WTC11 (cell line): ENCODE data around the gene ADAMTS2. TPM values are rescaled to one million over a fixed set of nuclear protein-coding genes. Genes with fewer than 3 reads are reported as not detected.

Source experiments
- ATAC-seq: fragments of 200-7000 bp; cut with Tn5 transposase; 2 replicates; pipeline ENCODE4 v1.10.0; 2021; ENCODE audit warnings: mild to moderate bottlenecking, moderate library complexity
- CTCF ChIA-PET: fragments of 300-600 bp; sonication (Branson Sonifier 250); formaldehyde crosslinking; loops from one replicate; lab custom pipeline; 2021; ENCODE audit warnings: antibody characterized with exemption; lab: Charles Lee
- POLR2A ChIA-PET: fragments of 350-600 bp; sonication (Branson Sonifier 250); formaldehyde crosslinking; loops from one replicate; lab custom pipeline; 2021; ENCODE audit warnings: antibody characterized with exemption; lab: Charles Lee
- DNase-seq: peaks from one replicate; pipeline ENCODE4 v3.0.0; 2021; ENCODE audit warnings: low spot score
- H3K27ac Mint-ChIP-seq: 2 replicates; pipeline ENCODE4 v1.8.0; 2021; ENCODE audit warnings: mixed read lengths
- H3K27me3 Mint-ChIP-seq: 2 replicates; pipeline ENCODE4 v1.8.0; 2021; ENCODE audit warnings: low read depth, mild to moderate bottlenecking, moderate library complexity, mixed read lengths
- H3K36me3 Mint-ChIP-seq: 2 replicates; pipeline ENCODE4 v1.8.0; 2021; ENCODE audit warnings: mixed read lengths
- H3K4me1 Mint-ChIP-seq: 2 replicates; pipeline ENCODE4 v1.8.0; 2022; ENCODE audit warnings: mixed read lengths
- H3K4me3 Mint-ChIP-seq: 2 replicates; pipeline ENCODE4 v1.8.0; 2021; ENCODE audit warnings: mild to moderate bottlenecking, moderate library complexity, mixed read lengths
- H3K9me3 Mint-ChIP-seq: 2 replicates; pipeline ENCODE4 v1.8.0; 2021; ENCODE audit warnings: mixed read lengths
- CREB1 ChIP-seq: sonication (generic); formaldehyde crosslinking; IDR thresholded peaks from 2 replicates; pipeline ENCODE4 v1.8.0; 2023; ENCODE audit warnings: mild to moderate bottlenecking, missing genetic modification reagents
- JAZF1 ChIP-seq: fragments of 250-450 bp; sonication (Bioruptor Pico); IDR thresholded peaks from 2 replicates; pipeline ENCODE4 v1.9.0; 2021; ENCODE audit warnings: moderate library complexity, mild to moderate bottlenecking, inconsistent platforms
- MYBL2 ChIP-seq: sonication (generic); formaldehyde crosslinking; IDR thresholded peaks from 2 replicates; pipeline ENCODE4 v1.8.1; 2023; ENCODE audit warnings: mild to moderate bottlenecking, moderate library complexity, missing genetic modification reagents
- NFATC4 ChIP-seq: fragments of 250-450 bp; sonication (Bioruptor Pico); IDR thresholded peaks from 2 replicates; pipeline ENCODE4 v1.9.0; 2021; ENCODE audit warnings: mild to moderate bottlenecking
- NR3C1 ChIP-seq: sonication (generic); formaldehyde crosslinking; conservative IDR thresholded peaks from 2 replicates; pipeline ENCODE4 v1.8.1; 2023; ENCODE audit warnings: low read depth, mild to moderate bottlenecking, missing genetic modification reagents
- RELA ChIP-seq: sonication (generic); formaldehyde crosslinking; IDR thresholded peaks from 2 replicates; pipeline ENCODE4 v1.8.1; 2022; ENCODE audit warnings: missing genetic modification reagents, mild to moderate bottlenecking, borderline replicate concordance
- SMAD3 ChIP-seq: sonication (generic); formaldehyde crosslinking; IDR thresholded peaks from 2 replicates; pipeline ENCODE4 v1.8.0; 2022; ENCODE audit warnings: missing genetic modification reagents, mild to moderate bottlenecking, borderline replicate concordance
- SOX15 ChIP-seq: fragments of 250-450 bp; sonication (Bioruptor Pico); IDR thresholded peaks from 2 replicates; pipeline ENCODE4 v1.9.0; 2021; ENCODE audit warnings: mild to moderate bottlenecking
- SP1 ChIP-seq: sonication (generic); formaldehyde crosslinking; conservative IDR thresholded peaks from 2 replicates; pipeline ENCODE4 v1.8.1; 2022; ENCODE audit warnings: missing genetic modification reagents
- ZBTB21 ChIP-seq: sonication (generic); formaldehyde crosslinking; IDR thresholded peaks from 2 replicates; pipeline ENCODE4 v1.8.1; 2023; ENCODE audit warnings: mild to moderate bottlenecking, missing genetic modification reagents, borderline replicate concordance
- ZNF121 ChIP-seq: sonication (generic); formaldehyde crosslinking; IDR thresholded peaks from 2 replicates; pipeline ENCODE4 v1.8.0; 2023; ENCODE audit warnings: missing genetic modification reagents
- ZNF263 ChIP-seq: sonication (generic); formaldehyde crosslinking; IDR thresholded peaks from 2 replicates; pipeline ENCODE4 v1.8.1; 2022; ENCODE audit warnings: low read depth, mild to moderate bottlenecking, moderate library complexity, missing genetic modification reagents
- ZNF396 ChIP-seq: fragments of 250-450 bp; sonication (Bioruptor Pico); IDR thresholded peaks from 2 replicates; pipeline ENCODE4 v1.8.0; 2021; ENCODE audit warnings: mild to moderate bottlenecking, moderate library complexity, borderline replicate concordance
- ZNF423 ChIP-seq: fragments of 250-450 bp; sonication (Bioruptor Pico); IDR thresholded peaks from 2 replicates; pipeline ENCODE4 v2.1.2; 2022; ENCODE audit warnings: mild to moderate bottlenecking, moderate library complexity
- total RNA-seq: library from RNA; stranded (reverse); gene quantifications from 3 replicates; pipeline ENCODE4 v1.2.3, GENCODE V29; 2021
- TF ChIP-seq, protein P1 (sequence below): fragments of 250-450 bp; sonication (Bioruptor Pico); IDR thresholded peaks from 2 replicates; pipeline ENCODE4 v1.9.0; 2021; ENCODE audit warnings: moderate library complexity, mild to moderate bottlenecking, inconsistent platforms, borderline replicate concordance
- TF ChIP-seq, protein P2 (sequence below): sonication (generic); formaldehyde crosslinking; IDR thresholded peaks from 2 replicates; pipeline ENCODE4 v1.8.0; 2022; ENCODE audit warnings: mild to moderate bottlenecking, missing genetic modification reagents
- TF ChIP-seq, protein P3 (sequence below): fragments of 250-450 bp; sonication (Bioruptor Pico); IDR thresholded peaks from 2 replicates; pipeline ENCODE4 v1.8.0; 2021; ENCODE audit warnings: mild to moderate bottlenecking
- TF ChIP-seq, protein P4 (sequence below): fragments of 250-450 bp; sonication (Bioruptor Pico); IDR thresholded peaks from 2 replicates; pipeline ENCODE4 v2.1.2; 2022; ENCODE audit warnings: mild to moderate bottlenecking, moderate library complexity
- TF ChIP-seq, protein P5 (sequence below): sonication (generic); formaldehyde crosslinking; IDR thresholded peaks from 2 replicates; pipeline ENCODE4 v1.8.0; 2023; ENCODE audit warnings: mild to moderate bottlenecking, missing genetic modification reagents
- TF ChIP-seq, protein P6 (sequence below): sonication (generic); formaldehyde crosslinking; IDR thresholded peaks from 2 replicates; pipeline ENCODE4 v1.8.1; 2022; ENCODE audit warnings: mild to moderate bottlenecking, missing genetic modification reagents, moderate library complexity, borderline replicate concordance
- TF ChIP-seq, protein P7 (sequence below): sonication (generic); formaldehyde crosslinking; IDR thresholded peaks from 2 replicates; pipeline ENCODE4 v1.8.0; 2022; ENCODE audit warnings: missing genetic modification reagents

The ADAMTS2 gene
- total RNA-seq, 1 experiment from 2014 or later, result 11.2 TPM

DNA sequence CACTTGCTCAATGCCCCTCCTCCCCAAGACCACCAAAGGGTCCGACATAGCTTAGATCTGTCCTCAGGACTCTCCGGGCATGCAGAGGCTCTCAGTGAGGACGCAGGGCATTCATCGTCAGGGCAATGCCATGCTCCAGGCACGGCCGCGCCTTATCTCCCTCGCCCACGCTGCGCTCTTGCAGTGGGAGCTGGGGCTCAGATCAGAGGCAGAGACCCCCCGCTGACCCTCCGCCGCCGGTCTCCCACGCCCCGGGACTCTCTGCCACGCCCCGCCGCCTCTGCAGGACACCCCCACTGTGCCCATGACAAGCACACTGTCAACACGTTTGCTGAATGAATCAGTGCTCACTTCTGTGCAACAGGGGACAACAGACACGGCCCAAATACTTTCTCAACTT, 140.7 kb downstream of the ADAMTS2 start:
- POLR2A ChIA-PET, result no interaction called here
- no peak for DNase-seq
- no peaks in the 10 kb centered on the region for H3K36me3 Mint-ChIP-seq
- no peak for ATAC-seq
- CTCF ChIA-PET, result no interaction called here
- no peak overlapping the region for H3K27ac Mint-ChIP-seq
- H3K4me1 Mint-ChIP-seq, result peaks cover 8% of the 10 kb centered on the region; the same call in 1 of the 2 replicates
- no peak overlapping the region for H3K4me3 Mint-ChIP-seq
- H3K9me3 Mint-ChIP-seq, result no peaks in the 10 kb centered on the region
- TF ChIP-seq, protein P1, sequence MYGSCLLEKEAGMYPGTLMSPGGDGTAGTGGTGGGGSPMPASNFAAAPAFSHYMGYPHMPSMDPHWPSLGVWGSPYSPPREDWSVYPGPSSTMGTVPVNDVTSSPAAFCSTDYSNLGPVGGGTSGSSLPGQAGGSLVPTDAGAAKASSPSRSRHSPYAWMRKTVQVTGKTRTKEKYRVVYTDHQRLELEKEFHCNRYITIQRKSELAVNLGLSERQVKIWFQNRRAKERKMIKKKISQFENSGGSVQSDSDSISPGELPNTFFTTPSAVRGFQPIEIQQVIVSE (CRISPR knock-in tag), result no peak
- TF ChIP-seq, protein P2, sequence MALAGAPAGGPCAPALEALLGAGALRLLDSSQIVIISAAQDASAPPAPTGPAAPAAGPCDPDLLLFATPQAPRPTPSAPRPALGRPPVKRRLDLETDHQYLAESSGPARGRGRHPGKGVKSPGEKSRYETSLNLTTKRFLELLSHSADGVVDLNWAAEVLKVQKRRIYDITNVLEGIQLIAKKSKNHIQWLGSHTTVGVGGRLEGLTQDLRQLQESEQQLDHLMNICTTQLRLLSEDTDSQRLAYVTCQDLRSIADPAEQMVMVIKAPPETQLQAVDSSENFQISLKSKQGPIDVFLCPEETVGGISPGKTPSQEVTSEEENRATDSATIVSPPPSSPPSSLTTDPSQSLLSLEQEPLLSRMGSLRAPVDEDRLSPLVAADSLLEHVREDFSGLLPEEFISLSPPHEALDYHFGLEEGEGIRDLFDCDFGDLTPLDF, result no peak
- TF ChIP-seq RELA (CRISPR knock-in tag) (no peak), SOX15 (CRISPR knock-in tag) (no peak), CREB1 (CRISPR knock-in tag) (no peak), SP1 (no peak), ZNF263 (CRISPR knock-in tag) (no peak), ZNF423 (CRISPR knock-in tag) (no peak), ZNF396 (CRISPR knock-in tag) (no peak), NFATC4 (CRISPR knock-in tag) (no peak), ZBTB21 (CRISPR knock-in tag) (no peak), SMAD3 (CRISPR knock-in tag) (no peak), JAZF1 (CRISPR knock-in tag) (no peak), MYBL2 (CRISPR knock-in tag) (no peak)
- TF ChIP-seq, protein P3, sequence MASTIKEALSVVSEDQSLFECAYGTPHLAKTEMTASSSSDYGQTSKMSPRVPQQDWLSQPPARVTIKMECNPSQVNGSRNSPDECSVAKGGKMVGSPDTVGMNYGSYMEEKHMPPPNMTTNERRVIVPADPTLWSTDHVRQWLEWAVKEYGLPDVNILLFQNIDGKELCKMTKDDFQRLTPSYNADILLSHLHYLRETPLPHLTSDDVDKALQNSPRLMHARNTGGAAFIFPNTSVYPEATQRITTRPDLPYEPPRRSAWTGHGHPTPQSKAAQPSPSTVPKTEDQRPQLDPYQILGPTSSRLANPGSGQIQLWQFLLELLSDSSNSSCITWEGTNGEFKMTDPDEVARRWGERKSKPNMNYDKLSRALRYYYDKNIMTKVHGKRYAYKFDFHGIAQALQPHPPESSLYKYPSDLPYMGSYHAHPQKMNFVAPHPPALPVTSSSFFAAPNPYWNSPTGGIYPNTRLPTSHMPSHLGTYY (CRISPR knock-in tag), result no peak
- TF ChIP-seq, protein P4, sequence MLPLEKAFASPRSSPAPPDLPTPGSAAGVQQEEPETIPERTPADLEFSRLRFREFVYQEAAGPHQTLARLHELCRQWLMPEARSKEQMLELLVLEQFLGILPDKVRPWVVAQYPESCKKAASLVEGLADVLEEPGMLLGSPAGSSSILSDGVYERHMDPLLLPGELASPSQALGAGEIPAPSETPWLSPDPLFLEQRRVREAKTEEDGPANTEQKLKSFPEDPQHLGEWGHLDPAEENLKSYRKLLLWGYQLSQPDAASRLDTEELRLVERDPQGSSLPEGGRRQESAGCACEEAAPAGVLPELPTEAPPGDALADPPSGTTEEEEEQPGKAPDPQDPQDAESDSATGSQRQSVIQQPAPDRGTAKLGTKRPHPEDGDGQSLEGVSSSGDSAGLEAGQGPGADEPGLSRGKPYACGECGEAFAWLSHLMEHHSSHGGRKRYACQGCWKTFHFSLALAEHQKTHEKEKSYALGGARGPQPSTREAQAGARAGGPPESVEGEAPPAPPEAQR, result no peak
- TF ChIP-seq, all 79 proteins: peak for 0
- no peaks in the 10 kb centered on the region; the same call in 1 of the 2 replicates for H3K27me3 Mint-ChIP-seq

DNA sequence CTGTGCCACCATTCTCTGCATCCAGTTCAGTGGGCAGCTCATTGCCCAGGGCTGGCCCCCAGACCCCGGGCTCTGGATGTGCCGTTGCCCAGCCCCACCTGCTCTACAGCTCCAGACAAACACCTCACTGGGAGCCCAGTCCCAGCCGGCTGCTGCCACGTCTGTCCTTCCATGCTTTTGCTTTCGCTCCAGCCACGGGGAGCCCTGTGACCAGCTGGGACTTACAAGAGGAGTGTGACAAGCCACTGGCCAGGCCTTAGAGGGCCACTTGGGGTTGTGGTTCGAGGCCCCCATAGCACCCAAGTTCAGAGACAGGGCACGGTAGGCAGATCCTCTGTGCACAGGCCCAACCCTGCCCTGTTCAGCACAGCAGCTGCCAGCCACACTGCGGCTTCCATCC, 142.0 kb downstream of the ADAMTS2 start:
- ATAC-seq (no peak), DNase-seq (no peak)
- peak; percentile 67; the same call in 1 of the 2 replicates for TF ChIP-seq ZNF121
- no peak for TF ChIP-seq NR3C1 (CRISPR knock-in tag)
- TF ChIP-seq, protein P5, sequence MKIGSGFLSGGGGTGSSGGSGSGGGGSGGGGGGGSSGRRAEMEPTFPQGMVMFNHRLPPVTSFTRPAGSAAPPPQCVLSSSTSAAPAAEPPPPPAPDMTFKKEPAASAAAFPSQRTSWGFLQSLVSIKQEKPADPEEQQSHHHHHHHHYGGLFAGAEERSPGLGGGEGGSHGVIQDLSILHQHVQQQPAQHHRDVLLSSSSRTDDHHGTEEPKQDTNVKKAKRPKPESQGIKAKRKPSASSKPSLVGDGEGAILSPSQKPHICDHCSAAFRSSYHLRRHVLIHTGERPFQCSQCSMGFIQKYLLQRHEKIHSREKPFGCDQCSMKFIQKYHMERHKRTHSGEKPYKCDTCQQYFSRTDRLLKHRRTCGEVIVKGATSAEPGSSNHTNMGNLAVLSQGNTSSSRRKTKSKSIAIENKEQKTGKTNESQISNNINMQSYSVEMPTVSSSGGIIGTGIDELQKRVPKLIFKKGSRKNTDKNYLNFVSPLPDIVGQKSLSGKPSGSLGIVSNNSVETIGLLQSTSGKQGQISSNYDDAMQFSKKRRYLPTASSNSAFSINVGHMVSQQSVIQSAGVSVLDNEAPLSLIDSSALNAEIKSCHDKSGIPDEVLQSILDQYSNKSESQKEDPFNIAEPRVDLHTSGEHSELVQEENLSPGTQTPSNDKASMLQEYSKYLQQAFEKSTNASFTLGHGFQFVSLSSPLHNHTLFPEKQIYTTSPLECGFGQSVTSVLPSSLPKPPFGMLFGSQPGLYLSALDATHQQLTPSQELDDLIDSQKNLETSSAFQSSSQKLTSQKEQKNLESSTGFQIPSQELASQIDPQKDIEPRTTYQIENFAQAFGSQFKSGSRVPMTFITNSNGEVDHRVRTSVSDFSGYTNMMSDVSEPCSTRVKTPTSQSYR (CRISPR knock-in tag), result no peak
- TF ChIP-seq, protein P6, sequence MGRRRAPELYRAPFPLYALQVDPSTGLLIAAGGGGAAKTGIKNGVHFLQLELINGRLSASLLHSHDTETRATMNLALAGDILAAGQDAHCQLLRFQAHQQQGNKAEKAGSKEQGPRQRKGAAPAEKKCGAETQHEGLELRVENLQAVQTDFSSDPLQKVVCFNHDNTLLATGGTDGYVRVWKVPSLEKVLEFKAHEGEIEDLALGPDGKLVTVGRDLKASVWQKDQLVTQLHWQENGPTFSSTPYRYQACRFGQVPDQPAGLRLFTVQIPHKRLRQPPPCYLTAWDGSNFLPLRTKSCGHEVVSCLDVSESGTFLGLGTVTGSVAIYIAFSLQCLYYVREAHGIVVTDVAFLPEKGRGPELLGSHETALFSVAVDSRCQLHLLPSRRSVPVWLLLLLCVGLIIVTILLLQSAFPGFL (CRISPR knock-in tag), result no peak
- TF ChIP-seq, protein P7, sequence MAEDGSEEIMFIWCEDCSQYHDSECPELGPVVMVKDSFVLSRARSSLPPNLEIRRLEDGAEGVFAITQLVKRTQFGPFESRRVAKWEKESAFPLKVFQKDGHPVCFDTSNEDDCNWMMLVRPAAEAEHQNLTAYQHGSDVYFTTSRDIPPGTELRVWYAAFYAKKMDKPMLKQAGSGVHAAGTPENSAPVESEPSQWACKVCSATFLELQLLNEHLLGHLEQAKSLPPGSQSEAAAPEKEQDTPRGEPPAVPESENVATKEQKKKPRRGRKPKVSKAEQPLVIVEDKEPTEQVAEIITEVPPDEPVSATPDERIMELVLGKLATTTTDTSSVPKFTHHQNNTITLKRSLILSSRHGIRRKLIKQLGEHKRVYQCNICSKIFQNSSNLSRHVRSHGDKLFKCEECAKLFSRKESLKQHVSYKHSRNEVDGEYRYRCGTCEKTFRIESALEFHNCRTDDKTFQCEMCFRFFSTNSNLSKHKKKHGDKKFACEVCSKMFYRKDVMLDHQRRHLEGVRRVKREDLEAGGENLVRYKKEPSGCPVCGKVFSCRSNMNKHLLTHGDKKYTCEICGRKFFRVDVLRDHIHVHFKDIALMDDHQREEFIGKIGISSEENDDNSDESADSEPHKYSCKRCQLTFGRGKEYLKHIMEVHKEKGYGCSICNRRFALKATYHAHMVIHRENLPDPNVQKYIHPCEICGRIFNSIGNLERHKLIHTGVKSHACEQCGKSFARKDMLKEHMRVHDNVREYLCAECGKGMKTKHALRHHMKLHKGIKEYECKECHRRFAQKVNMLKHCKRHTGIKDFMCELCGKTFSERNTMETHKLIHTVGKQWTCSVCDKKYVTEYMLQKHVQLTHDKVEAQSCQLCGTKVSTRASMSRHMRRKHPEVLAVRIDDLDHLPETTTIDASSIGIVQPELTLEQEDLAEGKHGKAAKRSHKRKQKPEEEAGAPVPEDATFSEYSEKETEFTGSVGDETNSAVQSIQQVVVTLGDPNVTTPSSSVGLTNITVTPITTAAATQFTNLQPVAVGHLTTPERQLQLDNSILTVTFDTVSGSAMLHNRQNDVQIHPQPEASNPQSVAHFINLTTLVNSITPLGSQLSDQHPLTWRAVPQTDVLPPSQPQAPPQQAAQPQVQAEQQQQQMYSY (CRISPR knock-in tag), result peak; percentile 37
- POLR2A ChIA-PET, result no interaction called here
- Mint-ChIP-seq H3K9me3 (no peaks in the 10 kb centered on the region), H3K27ac (no peak overlapping the region), H3K4me3 (no peak overlapping the region), H3K36me3 (no peaks in the 10 kb centered on the region), H3K27me3 (no peaks in the 10 kb centered on the region; the same call in 1 of the 2 replicates), H3K4me1 (peaks cover 8% of the 10 kb centered on the region; the same call in 1 of the 2 replicates)
- CTCF ChIA-PET, result no interaction called here
